ENCODE results near the gene B4GAT1. TPM values are rescaled to one million over a fixed set of nuclear protein-coding genes. Genes with fewer than 3 reads are reported as not detected.
"Not testable (repeated sequence)": the region's sequence is repeated elsewhere in the genome, so short reads cannot be mapped to it uniquely, and the experiment has no call there.

The B4GAT1 gene
- 1 to 10 TPM; 2.9 to 7.7 (median 5.2) TPM for polyA plus RNA-seq (ENCODE audit: low read depth in 6 of 6)

DNA sequence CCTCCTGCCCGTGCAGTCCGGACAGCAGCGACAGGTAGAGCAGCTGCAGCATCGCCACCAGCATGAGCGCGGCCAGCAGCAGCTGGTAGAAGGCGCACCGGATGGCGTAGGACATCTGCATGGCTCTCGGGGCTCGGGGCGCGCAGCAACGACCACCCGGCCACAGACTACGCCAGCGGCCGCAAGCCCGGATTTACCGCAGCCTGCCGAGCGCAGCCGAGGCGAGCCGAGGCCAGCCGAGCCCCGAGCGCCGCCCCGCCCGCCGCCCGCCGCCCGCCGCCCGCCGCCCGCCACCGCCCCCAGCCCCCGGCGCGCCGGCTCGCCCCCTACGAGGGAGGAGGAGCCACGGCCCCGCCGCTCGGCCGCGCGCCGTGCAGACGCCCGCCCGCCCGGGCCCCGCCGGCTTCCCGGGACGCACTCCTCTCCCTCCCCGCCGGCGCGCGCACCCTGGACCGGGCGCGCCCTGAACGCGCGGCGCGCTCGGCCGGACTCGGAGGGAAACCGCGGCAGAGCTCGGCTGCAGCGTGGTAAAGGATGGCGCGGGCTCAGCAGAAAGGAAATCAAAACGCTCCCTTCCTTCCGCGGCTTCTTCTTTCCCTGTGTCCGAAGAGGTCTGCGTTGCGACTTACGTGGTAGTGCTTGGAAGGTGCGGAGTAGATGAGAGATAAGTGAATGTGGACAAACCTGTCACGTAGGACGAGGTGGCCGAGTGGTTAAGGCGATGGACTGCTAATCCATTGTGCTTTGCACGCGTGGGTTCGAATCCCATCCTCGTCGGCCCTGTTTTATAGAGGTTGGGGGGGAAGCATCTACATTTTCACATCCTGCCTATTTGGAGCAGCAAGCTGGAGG lies at the start of gene B4GAT1:
TSS of gene B4GAT1 (minus strand) at position 205 of the 852 bp plus-strand sequence. CDS start at position 121, 84 bp downstream.
- peak; percentile 35 to 49 for ATAC-seq (ENCODE audit: low read depth in 2 of 2)
- peaks cover 5 to 12% of the 10 kb centered on the region in 2 donors for H3K36me3 Mint-ChIP-seq
- peak; percentile 79 for DNase-seq

DNA sequence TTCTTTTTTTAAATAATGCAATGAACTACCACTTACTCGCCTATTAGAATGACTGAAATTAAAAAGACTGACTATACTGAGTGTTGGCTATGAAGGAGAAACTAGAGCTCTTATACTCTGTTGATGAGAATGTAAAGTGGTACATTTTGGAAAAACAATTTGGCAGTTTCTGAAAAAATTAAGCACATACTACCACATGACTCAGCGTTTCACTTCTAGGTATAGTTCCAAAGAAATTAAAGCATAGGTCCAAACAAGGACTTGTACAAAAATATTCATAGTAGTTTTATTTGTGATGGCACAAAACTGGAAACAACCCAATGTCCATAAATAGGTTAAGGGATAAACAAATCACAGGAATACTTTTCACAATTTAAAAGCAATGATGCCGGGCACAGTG lies 46.5 kb upstream of the B4GAT1 start:
- Mint-ChIP-seq H3K4me3 (peak overlapping the region in 1 of 8 donors; percentile 24), H3K27ac (no peak overlapping the region), H3K9me3 (no peaks in the 10 kb centered on the region), H3K4me1 (peaks cover 0 to 15% (median 3%) of the 10 kb centered on the region in 3 donors), H3K27me3 (peaks cover 10 to 16% (median 12%) of the 10 kb centered on the region in 3 donors), H3K36me3 (no peaks in the 10 kb centered on the region)
- no peak for ATAC-seq (ENCODE audit: low read depth in 2 of 2)
- no peak for DNase-seq

More for the DNA sequence above, at the start of gene B4GAT1:
- peaks cover 34 to 53% (median 34%) of the 10 kb centered on the region in 3 donors for H3K4me1 Mint-ChIP-seq
- H3K27me3 Mint-ChIP-seq: peaks cover 0 to 4% (median 0%) of the 10 kb centered on the region in 3 donors
- peak within 1 kb of the TSS; percentile 84 to 99 (median 96) for H3K4me3 Mint-ChIP-seq
- peak within 1 kb of the TSS; percentile 87 to 100 (median 100) for H3K27ac Mint-ChIP-seq
- peaks cover 0 to 4% (median 0%) of the 10 kb centered on the region in 7 donors for H3K9me3 Mint-ChIP-seq

GRCh38 chr11:66391322-66391721 lies 43.9 kb upstream of the B4GAT1 start:
- Mint-ChIP-seq H3K27me3 (peaks cover 5 to 14% (median 9%) of the 10 kb centered on the region in 3 donors), H3K4me1 (peaks cover under 1 to 20% (median 5%) of the 10 kb centered on the region in 3 donors), H3K9me3 (no peaks in the 10 kb centered on the region), H3K36me3 (no peaks in the 10 kb centered on the region), H3K4me3 (no peak overlapping the region), H3K27ac (peak overlapping the region in 3 of 6 donors; percentile 42 to 82 (median 58))
- DNase-seq (peak; percentile 36), ATAC-seq (ENCODE audit: low read depth in 2 of 2) (peak; percentile 63 to 75)

DNA sequence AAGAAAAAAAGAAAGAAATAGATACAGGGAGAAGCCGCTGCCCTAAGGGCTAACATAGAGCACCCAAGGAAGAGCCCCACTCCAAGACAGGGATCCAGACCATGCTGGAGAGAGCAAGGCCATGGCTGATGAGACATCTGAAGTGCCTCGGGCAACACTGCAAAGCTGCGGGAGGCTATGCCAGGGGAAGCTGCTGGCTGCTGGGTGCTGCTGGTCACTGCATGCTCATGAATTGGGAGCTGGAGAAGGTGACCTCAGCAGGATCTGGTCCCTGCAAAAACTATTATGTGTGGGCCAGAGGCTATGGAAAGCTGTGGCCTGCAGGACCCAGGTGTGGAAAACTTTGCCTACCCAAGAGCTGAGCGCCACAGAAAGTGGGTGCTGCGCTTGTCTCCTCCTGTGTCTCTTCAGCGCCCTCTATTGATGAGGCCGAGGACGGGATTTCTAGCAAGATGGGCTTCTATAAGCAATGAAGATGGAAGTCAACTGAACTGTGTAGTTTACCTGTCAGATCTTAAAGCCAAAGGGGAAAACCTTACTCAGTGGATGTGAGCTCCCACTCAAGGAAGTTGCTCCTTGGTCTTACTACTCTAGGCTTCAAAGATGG lies 41.5 kb upstream of the B4GAT1 start:
- H3K27me3 Mint-ChIP-seq: peaks cover 0 to 11% (median 5%) of the 10 kb centered on the region in 3 donors
- peaks cover 5 to 25% (median 10%) of the 10 kb centered on the region in 3 donors for H3K4me1 Mint-ChIP-seq
- no peaks in the 10 kb centered on the region for H3K36me3 Mint-ChIP-seq
- no peaks in the 10 kb centered on the region for H3K9me3 Mint-ChIP-seq
- DNase-seq (peak; percentile 60), ATAC-seq (ENCODE audit: low read depth in 2 of 2) (peak; percentile 46 to 67)
- no peak overlapping the region for H3K4me3 Mint-ChIP-seq
- H3K27ac Mint-ChIP-seq: peak overlapping the region in 1 of 6 donors; percentile 85

DNA sequence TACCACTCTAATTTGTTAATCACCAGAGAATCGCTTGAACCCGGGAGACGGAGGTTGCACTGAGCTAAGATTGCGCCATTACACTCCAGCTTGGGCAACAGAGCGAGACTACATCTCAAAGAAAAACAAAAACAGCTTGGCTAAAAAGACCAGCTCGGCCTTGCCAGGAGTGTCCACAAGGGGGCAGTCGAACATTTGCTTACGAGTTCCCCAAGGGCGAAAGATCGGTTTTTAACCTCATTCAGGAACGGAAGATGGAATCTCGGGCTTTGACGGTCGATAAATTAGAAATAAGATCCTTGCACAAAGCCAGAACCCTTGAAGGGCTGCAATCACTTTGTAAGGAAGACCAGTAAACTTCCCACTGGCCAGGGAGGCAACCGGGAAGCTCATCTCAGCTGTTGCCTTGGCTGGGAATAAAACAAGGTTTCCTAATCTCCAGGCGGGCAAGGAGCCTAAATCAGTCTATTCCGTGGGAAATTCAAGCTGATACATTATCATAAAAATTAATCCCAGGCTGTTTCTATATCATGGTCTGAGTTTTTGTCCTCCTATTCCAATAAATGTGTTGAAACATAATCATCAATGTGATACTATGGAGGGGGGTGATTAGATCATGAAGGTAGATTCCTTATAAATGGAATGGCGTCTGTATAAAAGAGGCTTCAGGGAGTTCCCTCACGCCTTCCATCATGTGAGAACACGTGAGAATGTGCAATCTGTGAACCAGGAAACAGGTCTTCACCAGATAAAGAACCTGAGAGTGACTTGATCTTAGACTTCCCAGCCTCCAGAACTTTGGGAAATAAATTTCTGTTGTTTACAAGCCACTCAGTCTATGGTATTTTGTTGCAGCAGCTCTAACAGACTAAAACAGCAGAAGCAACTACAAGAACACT lies 39.0 kb upstream of the B4GAT1 start:
- H3K4me1 Mint-ChIP-seq: peaks cover 5 to 17% (median 10%) of the 10 kb centered on the region in 3 donors
- peak overlapping the region in 6 of 8 donors; percentile 34 to 80 (median 59) for H3K4me3 Mint-ChIP-seq
- peaks cover 0 to 13% (median 5%) of the 10 kb centered on the region in 3 donors for H3K27me3 Mint-ChIP-seq
- H3K9me3 Mint-ChIP-seq: no peaks in the 10 kb centered on the region
- peak; percentile 74 for DNase-seq
- H3K27ac Mint-ChIP-seq: peak overlapping the region in 3 of 6 donors; percentile 39 to 91 (median 76)
- peak; percentile 80 to 91 for ATAC-seq (ENCODE audit: low read depth in 2 of 2)
- H3K36me3 Mint-ChIP-seq: no peaks in the 10 kb centered on the region

DNA sequence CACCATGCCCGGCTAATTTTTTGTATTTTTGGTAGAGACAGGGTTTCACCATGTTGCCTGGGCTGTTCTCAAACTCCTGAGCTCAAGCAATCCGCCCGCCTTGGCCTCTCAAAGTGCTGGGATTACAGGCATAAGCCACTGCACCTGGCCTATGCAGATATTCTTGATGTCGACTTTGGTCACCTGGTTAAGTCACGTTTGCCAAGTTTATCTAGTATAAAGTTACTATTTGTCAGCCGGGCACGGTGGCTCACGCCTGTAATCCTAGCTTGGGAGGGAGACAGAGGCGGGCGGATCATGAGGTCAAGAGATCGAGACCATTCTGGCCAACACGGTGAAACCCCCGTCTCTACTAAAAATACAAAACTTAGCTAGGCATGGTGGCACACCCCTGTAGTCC lies 36.9 kb upstream of the B4GAT1 start:
- H3K9me3 Mint-ChIP-seq; H3K4me3 Mint-ChIP-seq; H3K36me3 Mint-ChIP-seq; H3K27ac Mint-ChIP-seq; ATAC-seq (ENCODE audit: low read depth in 2 of 2); DNase-seq: not testable (repeated sequence)
- Mint-ChIP-seq H3K4me1 (peaks cover 5 to 16% (median 10%) of the 10 kb centered on the region in 3 donors), H3K27me3 (peaks cover 0 to 13% (median 4%) of the 10 kb centered on the region in 3 donors)

DNA sequence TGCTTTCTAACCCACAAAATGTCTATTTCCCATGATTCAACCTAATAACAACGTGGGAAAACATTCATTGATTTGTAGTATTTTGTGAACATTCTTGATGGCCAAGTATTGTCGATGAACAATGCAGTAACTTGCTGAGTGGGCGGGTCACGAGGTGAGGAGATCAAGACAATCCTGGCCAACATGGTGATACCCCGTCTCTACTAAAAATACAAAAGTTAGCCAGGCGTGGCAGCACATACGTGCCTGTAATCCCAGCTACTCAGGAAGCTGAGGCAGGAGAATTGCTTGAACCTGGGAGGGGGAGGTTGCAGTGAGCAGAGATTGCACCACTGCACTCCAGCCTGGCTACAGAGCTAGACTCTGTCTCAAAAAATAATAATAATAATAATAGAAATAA lies 32.8 kb upstream of the B4GAT1 start:
- not testable (repeated sequence) for H3K4me3 Mint-ChIP-seq; H3K36me3 Mint-ChIP-seq; DNase-seq; H3K27me3 Mint-ChIP-seq; ATAC-seq (ENCODE audit: low read depth in 2 of 2); H3K4me1 Mint-ChIP-seq; H3K27ac Mint-ChIP-seq; H3K9me3 Mint-ChIP-seq

GRCh38 chr11:66373690-66374287 lies 26.4 kb upstream of the B4GAT1 start:
- Mint-ChIP-seq H3K4me1 (peaks cover 10 to 17% (median 12%) of the 10 kb centered on the region in 3 donors), H3K27ac (peak overlapping the region in 2 of 6 donors; percentile 54 to 90), H3K4me3 (peak overlapping the region in 5 of 8 donors; percentile 39 to 93 (median 42))
- not testable (repeated sequence) for H3K9me3 Mint-ChIP-seq; H3K36me3 Mint-ChIP-seq; DNase-seq; ATAC-seq (ENCODE audit: low read depth in 2 of 2); H3K27me3 Mint-ChIP-seq

DNA sequence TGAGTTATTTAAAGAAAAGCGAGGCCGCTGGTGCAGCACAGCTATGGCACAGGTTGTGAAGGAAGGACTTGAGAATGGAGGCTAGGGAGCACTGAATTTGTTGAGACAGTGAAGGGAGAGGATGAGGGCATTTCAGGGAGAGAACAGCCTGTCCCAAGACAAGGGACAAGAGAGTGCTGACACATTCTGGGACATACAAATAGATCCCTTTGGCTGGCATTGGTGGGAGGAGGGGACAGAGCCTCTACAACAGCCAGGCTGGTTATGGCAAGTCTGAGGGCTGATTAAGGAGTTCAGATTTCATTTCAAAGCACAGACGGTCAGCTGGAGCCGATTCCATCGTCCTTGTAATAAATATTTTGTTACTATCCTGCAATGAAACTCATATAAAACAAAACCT lies 25.8 kb upstream of the B4GAT1 start:
- Mint-ChIP-seq H3K36me3 (no peaks in the 10 kb centered on the region), H3K4me1 (peaks cover 10 to 18% (median 13%) of the 10 kb centered on the region in 3 donors), H3K4me3 (peak overlapping the region in 6 of 8 donors; percentile 2 to 93 (median 42)), H3K27ac (peak overlapping the region in 1 of 6 donors; percentile 54), H3K27me3 (no peaks in the 10 kb centered on the region), H3K9me3 (no peaks in the 10 kb centered on the region)
- no peak for ATAC-seq (ENCODE audit: low read depth in 2 of 2)
- DNase-seq: no peak

- peaks cover 10 to 20% (median 17%) of the 10 kb centered on the region in 3 donors for H3K4me1 Mint-ChIP-seq
- peak within 1 kb of the TSS; percentile 82 to 96 (median 92) for H3K4me3 Mint-ChIP-seq
- no peaks in the 10 kb centered on the region for H3K9me3 Mint-ChIP-seq
- ATAC-seq (ENCODE audit: low read depth in 2 of 2): peak; percentile 74
- no peaks in the 10 kb centered on the region for H3K36me3 Mint-ChIP-seq
- peak; percentile 66 for DNase-seq
- H3K27me3 Mint-ChIP-seq: no peaks in the 10 kb centered on the region
- H3K27ac Mint-ChIP-seq: peak within 1 kb of the TSS; percentile 51 to 97 (median 81)
Observed at GRCh38 chr11:66371627-66372415, 24.4 kb upstream of the B4GAT1 start, which contains the start of gene SLC29A2. Gene SLC29A2 (minus strand): TSS chr11:66371760. CDS start chr11:66371591, 169 bp downstream.

DNA sequence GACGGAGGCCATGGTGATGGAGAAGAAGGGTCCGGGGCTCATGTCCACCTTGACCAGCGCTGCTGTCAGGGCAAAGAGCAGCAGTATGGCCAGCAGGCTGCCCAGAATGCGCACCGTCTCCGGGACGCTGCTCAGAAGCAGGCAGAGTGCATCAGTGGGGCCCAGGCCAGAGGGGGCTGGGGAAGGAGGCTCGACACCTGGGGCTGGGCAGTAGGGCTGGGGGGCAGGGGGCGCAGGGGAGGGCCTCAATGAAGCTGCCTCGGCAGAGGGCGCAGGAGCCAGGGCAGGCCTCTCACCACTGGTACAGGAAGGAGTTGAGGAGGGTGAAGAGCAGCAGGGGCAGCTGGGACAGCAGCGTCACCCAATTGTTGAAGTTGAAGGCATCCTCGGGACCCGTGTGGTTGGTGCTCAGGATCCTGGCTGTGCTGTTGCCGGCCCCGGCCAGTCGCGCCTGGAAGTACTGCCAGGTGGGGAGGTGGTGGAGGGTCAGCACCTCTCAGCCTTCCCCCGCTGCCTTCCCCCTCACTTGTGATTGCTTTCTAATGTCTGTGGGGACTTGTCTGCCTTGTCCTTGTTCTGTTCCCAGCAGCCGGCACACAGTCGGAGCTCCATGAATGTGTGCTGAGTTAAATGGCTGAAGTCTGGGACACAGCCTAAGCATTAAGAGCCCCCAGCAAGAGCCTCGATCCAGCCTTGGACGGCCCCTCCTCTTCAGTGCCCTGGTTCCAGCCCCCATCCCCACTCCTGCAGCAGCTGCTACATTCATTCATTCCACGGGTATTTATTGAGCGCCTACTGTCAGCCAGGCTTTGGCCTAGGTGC lies 21.9 kb upstream of the B4GAT1 start:
- Mint-ChIP-seq H3K9me3 (no peaks in the 10 kb centered on the region), H3K4me1 (peaks cover 10 to 20% (median 17%) of the 10 kb centered on the region in 3 donors), H3K27me3 (no peaks in the 10 kb centered on the region), H3K4me3 (peak overlapping the region in 6 of 8 donors; percentile 25 to 93 (median 70)), H3K27ac (peak overlapping the region in 2 of 6 donors; percentile 3 to 65), H3K36me3 (no peaks in the 10 kb centered on the region)
- DNase-seq (no peak), ATAC-seq (ENCODE audit: low read depth in 2 of 2) (no peak)
